OCI-LY3 (cell line): Measurements from ENCODE around the gene KRTAP9-8.
"Not testable (repeated sequence)": the region's sequence is repeated elsewhere in the genome, so short reads cannot be mapped to it uniquely, and the experiment has no call there.

Source experiments
- CTCF ChIP-seq: fragments of 200-600, 300-600 bp; sonication (generic); IDR thresholded peaks from 2 replicates; pipeline ENCODE4 v1.5.1; 2014; ENCODE audit warnings: antibody characterized with exemption, low read length, low read depth
- EZH2phosphoT487 ChIP-seq: fragments of 200-600 bp; shearing (Covaris generic); IDR thresholded peaks from 2 replicates; pipeline ENCODE4 v1.6.1; 2018; ENCODE audit warnings: antibody characterized with exemption, mixed run types, low read depth

GRCh38 chr17:41237949-41238437 is at the start of gene KRTAP9-8:
- TF ChIP-seq CTCF, EZH2phosphoT487: not testable (repeated sequence)
